Measurements from ENCODE around the gene IQUB.
"Not testable (repeated sequence)": the region's sequence is repeated elsewhere in the genome, so short reads cannot be mapped to it uniquely, and the experiment has no call there.

IQUB gene

GRCh38 chr7:123485187-123485586, 49.2 kb downstream of the IQUB start:
- DNase-seq, result no peak

- DNase-seq, result no peak
Observed at GRCh38 chr7:123484199-123484598, 50.2 kb downstream of the IQUB start.

- no peak for DNase-seq
Observed at GRCh38 chr7:123480107-123480506, 54.3 kb downstream of the IQUB start.

DNA sequence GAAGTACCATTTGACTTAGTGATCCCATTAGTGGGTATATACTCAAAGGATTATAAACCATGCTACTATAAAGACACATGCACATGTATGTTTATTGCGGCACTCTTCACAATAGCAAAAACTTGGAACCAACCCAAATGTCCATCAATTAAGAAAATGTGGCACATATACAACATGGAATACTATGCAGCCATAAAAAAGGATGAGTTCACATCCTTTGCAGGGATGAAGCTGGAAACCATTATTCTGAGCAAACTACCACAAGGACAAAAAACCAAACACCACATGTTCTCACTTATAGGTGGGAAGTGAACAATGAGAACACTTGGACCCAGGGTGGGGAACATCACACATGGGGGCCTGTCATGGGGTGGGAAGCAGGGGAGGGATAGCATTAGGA, 56.3 kb downstream of the IQUB start:
- DNase-seq, result not testable (repeated sequence)

- no peak for DNase-seq
Observed at GRCh38 chr7:123472750-123473445, 61.5 kb downstream of the IQUB start.

- DNase-seq, result no peak
Observed at GRCh38 chr7:123472327-123472726, 62.1 kb downstream of the IQUB start.

GRCh38 chr7:123468303-123468702, 66.1 kb downstream of the IQUB start:
- DNase-seq, result no peak

- DNase-seq, result no peak
Observed at GRCh38 chr7:123463890-123464289, 70.5 kb downstream of the IQUB start.

GRCh38 chr7:123460616-123461015, 73.8 kb downstream of the IQUB start:
- no peak for DNase-seq

DNA sequence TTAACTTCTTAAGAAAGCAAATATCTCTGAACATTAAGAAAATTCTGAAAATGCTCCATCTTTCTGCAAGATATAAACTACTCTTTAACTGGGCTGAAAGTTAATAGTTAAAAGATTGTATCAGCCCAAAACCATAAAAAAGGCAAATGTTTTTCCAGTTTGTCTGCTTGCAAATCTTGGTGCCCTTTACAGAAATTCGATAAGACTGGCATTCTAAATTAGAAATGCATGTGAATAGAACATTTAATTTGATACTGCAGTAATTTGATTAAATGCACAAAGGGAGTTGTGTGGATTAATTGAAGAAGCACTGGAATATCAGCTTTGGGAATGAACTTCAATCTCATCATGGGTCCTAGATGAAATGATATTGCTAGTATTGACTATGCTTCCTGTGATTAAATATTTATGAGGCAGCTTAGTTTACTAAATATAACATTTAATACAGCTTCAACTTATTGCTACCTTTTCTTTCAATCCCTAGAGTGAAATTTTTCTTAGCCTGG, 78.4 kb downstream of the IQUB start:
- no peak for DNase-seq

GRCh38 chr7:123440101-123440548, 94.3 kb downstream of the IQUB start:
- no peak for DNase-seq

GRCh38 chr7:123439191-123439590, 95.2 kb downstream of the IQUB start:
- DNase-seq, result no peak

- no peak for DNase-seq
Observed at GRCh38 chr7:123437447-123437995, 96.9 kb downstream of the IQUB start.

- no peak for DNase-seq
Observed at GRCh38 chr7:123435080-123435700, 99.2 kb downstream of the IQUB start.

GRCh38 chr7:123433665-123434064, 100.7 kb downstream of the IQUB start:
- DNase-seq, result no peak

GRCh38 chr7:123432601-123433000, 101.8 kb downstream of the IQUB start:
- DNase-seq, result no peak

GRCh38 chr7:123431075-123431614, 103.2 kb downstream of the IQUB start:
- DNase-seq, result no peak

DNA sequence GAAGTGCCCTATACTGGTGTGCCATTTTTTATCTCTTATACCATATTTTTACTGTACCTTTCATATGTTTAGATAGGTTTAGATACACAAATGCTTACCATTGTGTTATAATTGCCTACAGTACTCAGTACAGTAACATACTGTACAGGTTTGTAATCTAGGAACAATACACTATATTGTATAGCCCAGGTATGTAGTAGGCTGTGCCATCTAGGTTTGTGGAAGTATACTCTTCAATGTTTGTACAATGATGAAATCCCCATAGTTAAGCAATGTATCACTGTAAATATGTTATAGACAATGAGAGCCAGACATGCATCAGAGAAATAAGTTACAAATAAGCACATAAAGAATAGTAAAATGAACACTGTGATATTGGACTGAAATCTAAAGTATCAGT, 109.1 kb downstream of the IQUB start:
- no peak for DNase-seq

DNA sequence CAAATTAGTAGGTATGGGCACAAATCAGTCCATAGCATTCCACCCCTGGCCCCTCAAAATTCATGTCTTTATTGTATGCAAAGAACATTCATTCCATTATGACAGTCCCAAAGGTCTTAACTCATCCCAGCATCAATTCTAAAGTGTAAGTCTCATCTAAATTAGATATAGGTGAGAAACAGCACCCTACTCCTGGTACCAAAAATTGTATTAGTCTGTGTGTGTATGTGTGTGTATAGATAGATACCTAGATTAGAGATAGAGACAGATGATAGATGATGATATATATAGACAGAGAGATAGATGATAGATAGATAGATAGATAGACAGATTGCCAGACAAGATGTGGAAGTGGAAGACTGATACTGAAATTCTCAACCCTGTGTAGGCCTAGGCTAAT, 109.9 kb downstream of the IQUB start:
- no peak for DNase-seq

GRCh38 chr7:123423622-123424021, 110.8 kb downstream of the IQUB start:
- no peak for DNase-seq

DNA sequence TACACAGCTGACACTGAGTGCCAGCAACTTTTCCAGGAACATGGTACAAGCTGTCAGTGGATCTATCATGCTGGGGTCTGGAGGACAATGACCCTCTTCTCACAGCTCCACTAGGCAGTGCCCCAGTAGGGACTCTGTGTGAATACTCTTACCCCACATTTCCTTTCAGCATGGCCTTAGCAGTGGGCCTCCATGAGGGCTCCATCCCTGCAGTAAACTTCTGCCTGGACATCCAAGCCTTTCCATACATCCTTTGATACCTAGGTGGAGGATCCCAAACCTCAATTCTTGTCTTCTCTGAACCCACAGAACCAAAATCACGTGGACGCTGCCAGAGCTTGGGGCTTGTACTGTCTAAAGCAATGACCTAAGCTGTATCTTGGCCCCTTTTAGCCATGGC, 116.8 kb downstream of the IQUB start:
- no peak for DNase-seq

- no peak for DNase-seq
Observed at GRCh38 chr7:123415625-123416024, 118.8 kb downstream of the IQUB start.

DNA sequence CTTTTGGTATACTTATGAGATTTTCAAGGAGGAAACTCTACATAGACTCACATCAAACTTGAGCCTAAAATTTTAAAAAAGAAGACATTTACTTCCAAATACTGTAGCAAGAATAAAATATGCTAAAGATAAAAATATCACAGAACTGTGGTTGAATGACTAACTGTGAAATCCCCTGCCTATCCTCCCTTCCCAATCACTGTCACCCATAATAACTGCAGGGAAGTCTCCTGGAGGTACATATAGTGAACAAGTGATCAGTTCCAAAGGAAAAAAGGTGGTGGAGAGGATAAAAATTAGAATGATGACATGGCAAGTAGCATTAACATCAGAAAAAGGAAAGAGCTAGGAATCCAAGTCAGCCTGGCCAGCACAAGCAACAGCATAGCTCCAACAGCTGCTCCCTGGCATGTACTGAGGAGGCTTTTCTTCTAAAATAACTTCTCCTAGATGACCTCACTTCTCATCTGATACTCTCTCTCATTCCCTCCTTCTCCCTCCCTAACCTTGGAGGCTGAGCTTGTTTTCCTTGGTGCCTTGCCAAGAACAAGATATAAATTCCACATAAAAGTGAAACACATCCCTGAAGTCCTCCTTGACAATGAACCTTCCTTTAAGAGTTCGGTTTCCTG, 124.0 kb downstream of the IQUB start:
- no peak for DNase-seq

- DNase-seq, result not testable (repeated sequence)
Observed at GRCh38 chr7:123407951-123408350, 126.4 kb downstream of the IQUB start.

Data from NCI-H2227 treated with DMSO at 0.1 percent for 48 hours (cell line).